Epithelial cell of esophagus (primary cell): Measurements from ENCODE around the gene COIL.
A peak's percentile ranks its signal among the peaks of the same experiment; 100 is the strongest.
"Not testable (repeated sequence)": the region's sequence is repeated elsewhere in the genome, so short reads cannot be mapped to it uniquely, and the experiment has no call there.

Source experiments
- DNase-seq: peaks from one replicate; pipeline ENCODE4 v3.0.0; 2010; ENCODE audit warnings: low read depth
- H3K4me3 ChIP-seq: 2 replicates; pipeline ENCODE4 v1.5.1; 2011; ENCODE audit warnings: mild to moderate bottlenecking, low read length, control low read depth
- CTCF ChIP-seq: IDR thresholded peaks from 2 replicates; pipeline ENCODE4 v1.5.1; 2011; ENCODE audit warnings: low read depth, mild to moderate bottlenecking, low read length, control low read depth, inconsistent platforms; ENCODE audit not compliant: insufficient read depth; ENCODE audit errors: missing control alignments

COIL gene

GRCh38 chr17:56947741-56948140 lies 13.1 kb downstream of the COIL start:
- no peak for TF ChIP-seq CTCF
- H3K4me3 ChIP-seq, result no peak overlapping the region
- peak; percentile 19 for DNase-seq

- no peak for TF ChIP-seq CTCF
- H3K4me3 ChIP-seq, result no peak overlapping the region
- DNase-seq, result no peak
These were observed 14.8 kb downstream of the COIL start for GRCh38 chr17:56945938-56946505.

GRCh38 chr17:56943505-56944125 lies 17.2 kb downstream of the COIL start:
- TF ChIP-seq CTCF, result no peak
- no peak overlapping the region for H3K4me3 ChIP-seq
- DNase-seq, result no peak

- no peak overlapping the region for H3K4me3 ChIP-seq
- peak; percentile 64 for DNase-seq
- peak; percentile 60 for TF ChIP-seq CTCF
These were observed 20.9 kb downstream of the COIL start for GRCh38 chr17:56939869-56940484.

GRCh38 chr17:56938206-56938605 lies 22.6 kb downstream of the COIL start:
- H3K4me3 ChIP-seq, result not testable (repeated sequence)
- peak; percentile 55 for DNase-seq

- no peak for DNase-seq
- TF ChIP-seq CTCF, result no peak
- H3K4me3 ChIP-seq, result no peak overlapping the region
These were observed 23.2 kb downstream of the COIL start for GRCh38 chr17:56937687-56938086.

- no peak for TF ChIP-seq CTCF
- H3K4me3 ChIP-seq, result no peak overlapping the region
These were observed 24.0 kb downstream of the COIL start for GRCh38 chr17:56936697-56937322.

More at GRCh38 chr17:56936697-56937322, 24.0 kb downstream of the COIL start:
- DNase-seq, result peak; percentile 90
